IMR-90 (cell line): Measurements from ENCODE around the gene GRIN1. TPM values are rescaled to one million over a fixed set of nuclear protein-coding genes. Genes with fewer than 3 reads are reported as not detected.

Experiments used
- ATAC-seq: fragments of 200-7000 bp; cut with Tn5 transposase; 2 replicates; pipeline ENCODE4 v1.9.1; 2020; ENCODE audit warnings: low read depth, mild to moderate bottlenecking, moderate library complexity
- BruUV-seq: library from RNA; stranded (reverse); fragments of 400-500 nt; replicated peaks from 2 replicates; lab custom pipeline; 2021; lab: Mats Ljungman, UMichigan
- CTCF ChIA-PET: fragments of 300-600 bp; formaldehyde crosslinking; extraction: SDS; loops from one replicate; lab custom pipeline; 2021; ENCODE audit warnings: antibody characterized with exemption; lab: Yijun Ruan, JAX
- POLR2A ChIA-PET: fragments of 300-600 bp; sonication (Branson Sonifier 250); formaldehyde crosslinking; loops from one replicate; lab custom pipeline; 2022; ENCODE audit warnings: antibody characterized with exemption; ENCODE audit not compliant: unreplicated experiment; lab: Charles Lee
- DNase-seq: peaks from one replicate; pipeline ENCODE4 v3.0.0; 2013
- H2AFZ ChIP-seq: replicated peaks from 2 replicates; pipeline ENCODE3; 2013; ENCODE audit warnings: low read length, mild to moderate bottlenecking; ENCODE audit not compliant: poor library complexity
- H2AK5ac ChIP-seq: 2 replicates; pipeline ENCODE4 v1.6.1; 2013; ENCODE audit warnings: low read depth, low read length, inconsistent platforms
- H2AK9ac ChIP-seq: replicated peaks from 2 replicates; pipeline ENCODE3; 2013; ENCODE audit warnings: mild to moderate bottlenecking, low read depth, low read length, moderate library complexity; ENCODE audit not compliant: poor library complexity
- H2BK120ac ChIP-seq: 2 replicates; pipeline ENCODE4 v1.6.1; 2013; ENCODE audit warnings: low read depth, low read length, inconsistent platforms
- H2BK15ac ChIP-seq: 3 replicates; pipeline ENCODE4 v1.6.1; 2013; ENCODE audit warnings: low read depth, low read length, inconsistent platforms
- H2BK20ac ChIP-seq: 2 replicates; pipeline ENCODE4 v1.6.1; 2013; ENCODE audit warnings: low read depth, mild to moderate bottlenecking, inconsistent platforms, low read length, moderate library complexity
- H2BK5ac ChIP-seq: 2 replicates; pipeline ENCODE4 v1.6.1; 2013; ENCODE audit warnings: mild to moderate bottlenecking, low read depth, low read length, inconsistent platforms; ENCODE audit not compliant: poor library complexity, severe bottlenecking
- H3K14ac ChIP-seq: replicated peaks from 2 replicates; pipeline ENCODE4 v1.6.1; 2013; ENCODE audit warnings: low read depth, low read length, inconsistent platforms
- H3K18ac ChIP-seq: 2 replicates; pipeline ENCODE4 v1.6.1; 2013; ENCODE audit warnings: low read depth, low read length, control low read depth
- H3K23ac ChIP-seq: 2 replicates; pipeline ENCODE4 v1.6.1; 2013; ENCODE audit warnings: low read depth, low read length, inconsistent platforms
- H3K27ac ChIP-seq: 2 replicates; pipeline ENCODE4 v1.5.1; 2013; ENCODE audit warnings: mild to moderate bottlenecking, control low read depth, low read length; ENCODE audit not compliant: insufficient read depth
- H3K27me3 ChIP-seq: 2 replicates; pipeline ENCODE4 v1.6.1; 2013; ENCODE audit warnings: low read length; ENCODE audit not compliant: control insufficient read depth, insufficient read depth
- H3K36me3 ChIP-seq: 2 replicates; pipeline ENCODE4 v1.6.1; 2013; ENCODE audit warnings: low read length, mixed read lengths; ENCODE audit not compliant: control insufficient read depth, insufficient read depth
- H3K4ac ChIP-seq: 2 replicates; pipeline ENCODE4 v1.6.1; 2013; ENCODE audit warnings: low read depth, low read length, inconsistent platforms
- H3K4me1 ChIP-seq: 2 replicates; pipeline ENCODE4 v1.6.1; 2013; ENCODE audit warnings: low read length, mixed read lengths; ENCODE audit not compliant: control insufficient read depth, insufficient read depth
- H3K4me2 ChIP-seq: 2 replicates; pipeline ENCODE4 v1.6.1; 2013; ENCODE audit warnings: low read depth, mild to moderate bottlenecking, control low read depth, low read length, moderate library complexity
- H3K4me3 ChIP-seq: 2 replicates; pipeline ENCODE4 v1.5.1; 2013; ENCODE audit warnings: low read depth, mild to moderate bottlenecking, control low read depth, low read length, moderate library complexity; ENCODE audit not compliant: insufficient read depth
- H3K56ac ChIP-seq: 2 replicates; pipeline ENCODE4 v1.6.1; 2013; ENCODE audit warnings: low read length, inconsistent platforms; ENCODE audit not compliant: insufficient read depth; ENCODE audit errors: extremely low read depth
- H3K79me1 ChIP-seq, 2 experiments: 2 replicates each; pipeline ENCODE4 v1.6.1; 2013; ENCODE audit warnings: low read length in 2 of 2, inconsistent platforms in 1 of 2, low read depth in 1 of 2
- H3K9ac ChIP-seq: 2 replicates; pipeline ENCODE4 v1.6.1; 2013; ENCODE audit warnings: low read depth, low read length, control low read depth
- H3K9me1 ChIP-seq: 2 replicates; pipeline ENCODE4 v1.6.1; 2013; ENCODE audit warnings: low read length, inconsistent platforms; ENCODE audit not compliant: insufficient read depth
- H3K9me3 ChIP-seq: 2 replicates; pipeline ENCODE4 v1.6.1; 2013; ENCODE audit warnings: low read length; ENCODE audit not compliant: control insufficient read depth, insufficient read depth
- H4K20me1 ChIP-seq: 2 replicates; pipeline ENCODE4 v1.6.1; 2013; ENCODE audit warnings: low read length, inconsistent platforms; ENCODE audit not compliant: insufficient read depth
- H4K5ac ChIP-seq: 2 replicates; pipeline ENCODE4 v1.6.1; 2013; ENCODE audit warnings: mild to moderate bottlenecking, low read depth, low read length, control low read depth
- H4K8ac ChIP-seq, 2 experiments: 2 replicates each; pipeline ENCODE4 v1.6.1; 2013; ENCODE audit warnings: low read depth in 2 of 2, low read length in 2 of 2, control low read depth in 1 of 2, inconsistent platforms in 1 of 2
- H4K91ac ChIP-seq: 2 replicates; pipeline ENCODE4 v1.6.1; 2013; ENCODE audit warnings: low read depth, low read length, inconsistent platforms; ENCODE audit not compliant: insufficient read depth
- CEBPB ChIP-seq: IDR thresholded peaks from 2 replicates; pipeline ENCODE4 v1.6.1; 2012; ENCODE audit warnings: low read depth, low read length, improper control_type of control experiment
- CTCF ChIP-seq: conservative IDR thresholded peaks from 2 replicates; pipeline ENCODE4 v1.5.1; 2012; ENCODE audit warnings: mild to moderate bottlenecking, low read depth, low read length, improper control_type of control experiment
- ELK1 ChIP-seq: fragments of 150-350 bp; IDR thresholded peaks from 2 replicates; pipeline ENCODE4 v1.6.1; 2016; ENCODE audit warnings: low read depth, mild to moderate bottlenecking, low read length, moderate library complexity, borderline replicate concordance
- FOS ChIP-seq: fragments of 150-350 bp; IDR thresholded peaks from 2 replicates; pipeline ENCODE4 v1.6.1; 2016; ENCODE audit warnings: low read depth, low read length
- MAFK ChIP-seq: IDR thresholded peaks from 2 replicates; pipeline ENCODE4 v1.6.1; 2012; ENCODE audit warnings: low read depth, low read length, improper control_type of control experiment
- MAZ ChIP-seq: IDR thresholded peaks from 2 replicates; pipeline ENCODE4 v1.6.1; 2012; ENCODE audit warnings: low read depth, mild to moderate bottlenecking, low read length, improper control_type of control experiment, moderate library complexity, borderline replicate concordance
- NFE2L2 ChIP-seq: fragments of 150-350 bp; IDR thresholded peaks from 2 replicates; pipeline ENCODE4 v1.6.1; 2016; ENCODE audit warnings: low read depth, mild to moderate bottlenecking, low read length
- POLR2A ChIP-seq: IDR thresholded peaks from 2 replicates; pipeline ENCODE4 v1.6.1; 2012; ENCODE audit warnings: mild to moderate bottlenecking, low read depth, low read length
- RAD21 ChIP-seq: IDR thresholded peaks from 2 replicates; pipeline ENCODE4 v1.6.1; 2012; ENCODE audit warnings: low read length, improper control_type of control experiment
- RCOR1 ChIP-seq: IDR thresholded peaks from 2 replicates; pipeline ENCODE4 v1.6.1; 2012; ENCODE audit warnings: mild to moderate bottlenecking, low read length, improper control_type of control experiment; ENCODE audit not compliant: insufficient replicate concordance
- RFX5 ChIP-seq: IDR thresholded peaks from 2 replicates; pipeline ENCODE4 v1.8.0; 2012; ENCODE audit warnings: low read depth, mild to moderate bottlenecking, low read length, moderate library complexity
- USF2 ChIP-seq: fragments of 150-350 bp; IDR thresholded peaks from 2 replicates; pipeline ENCODE4 v1.6.1; 2017; ENCODE audit warnings: mild to moderate bottlenecking, antibody characterized with exemption, low read length, low read depth
- WGBS, 2 experiments: methylation state at CpG; one replicate each; pipeline versions ENCODE4 v1.1.5 to v1.1.7; 2013; ENCODE audit warnings: missing lambda C conversion rate in 2 of 2; ENCODE audit not compliant: insufficient read length in 1 of 2; ENCODE audit errors: extremely low coverage in 2 of 2; 5-methylcytosine and 5-hydroxymethylcytosine counted together
- dilution Hi-C: fragments of 300-500 bp; cut with HindIII; formaldehyde crosslinking; loops from one replicate; pipeline ENCODE4 v1.14.3; 2018; ENCODE audit warnings: low sequenced_read_pairs; ENCODE audit not compliant: unreplicated experiment
- in situ Hi-C: fragments of 300-500 bp; cut with MboI; formaldehyde crosslinking; loops from 3 replicates; pipeline ENCODE4 v1.14.3; 2019; ENCODE audit warnings: low sequenced_read_pairs, inconsistent platforms, mixed read lengths
- intact Hi-C: fragments of 100-400 bp; cut with micrococcal nuclease; formaldehyde crosslinking; loops from 2 replicates; pipeline ENCODE4 v1.10.0; 2022
- polyA plus RNA-seq, 3 experiments: library from polyadenylated mRNA; depleted of rRNA; stranded (reverse); fragments of >200 nt; gene quantifications; 2 replicates each; pipeline ENCODE4 v1.2.3, GENCODE V29; 2012; ENCODE audit warnings: low replicate concordance in 1 of 3
- total RNA-seq: library from RNA; depleted of rRNA; stranded (reverse); fragments of >200 nt; gene quantifications from 2 replicates; pipeline ENCODE4 v1.2.3, GENCODE V29; 2012

GRIN1 gene
- total and polyA plus RNA-seq, 2 of the 4 experiments (the other 2 are of a cell fraction), result 0.09 TPM; not detected in 1

GRCh38 chr9:137163805-137164204 lies 24.9 kb downstream of the GRIN1 start:
- 62% methylated on average over 6 of the region's 22 CpGs; no CpG with 5 or more reads in 1 of the 2 experiments for WGBS, 2 experiments
- Histone ChIP-seq H3K14ac (no peak overlapping the region), H3K4me3 (no peak overlapping the region), H2BK15ac (no peak overlapping the region), H2AK5ac (no peak overlapping the region), H2AFZ (peak overlapping the region; percentile 21), H3K9me3 (no peaks in the 10 kb centered on the region), H4K20me1 (no peaks in the 10 kb centered on the region), H3K23ac (no peak overlapping the region), H3K27ac (no peak overlapping the region), H3K4ac (no peak overlapping the region), H3K18ac (no peak overlapping the region), H3K4me1 (peaks cover 2% of the 10 kb centered on the region; the same call in 1 of the 2 replicates), H3K27me3 (peaks cover 89% of the 10 kb centered on the region), H4K5ac (no peak overlapping the region), H2BK120ac (no peak overlapping the region), H3K4me2 (no peak overlapping the region), H3K56ac (no peak overlapping the region), H3K79me1 (no peaks in the 10 kb centered on the region), H4K91ac (no peak overlapping the region), H2BK5ac (no peak overlapping the region), H2AK9ac (peak overlapping the region; percentile 42), H2BK20ac (no peak overlapping the region), H3K36me3 (no peaks in the 10 kb centered on the region), H3K9ac (no peak overlapping the region), H3K9me1 (no peaks in the 10 kb centered on the region), H4K8ac (no peak overlapping the region)
- intact Hi-C loops (no loop called here), in situ Hi-C loops (no loop called here), dilution Hi-C loops (no loop called here)
- ChIA-PET POLR2A (no interaction called here), CTCF (no interaction called here)
- DNase-seq (no peak), ATAC-seq (no peak)
- no peak for TF ChIP-seq MAZ
- TF ChIP-seq ELK1, result no peak
- TF ChIP-seq MAFK, result no peak
- no peak for TF ChIP-seq RCOR1
- no peak for TF ChIP-seq USF2
- TF ChIP-seq RAD21, result no peak
- TF ChIP-seq RFX5, result no peak
- no peak for TF ChIP-seq NFE2L2
- no peak for TF ChIP-seq FOS
- no peak for TF ChIP-seq CEBPB
- TF ChIP-seq POLR2A, result no peak
- no peak for TF ChIP-seq CTCF
- BruUV-seq, result no TSS peak
